SU-DHL-6 (cell line): ENCODE results near the gene TMEM42.

ENCODE experiments used
- EZH2phosphoT487 ChIP-seq: fragments of 200-600 bp; sonication (generic), shearing (Covaris generic); conservative IDR thresholded peaks from 2 replicates; pipeline ENCODE4 v1.6.1; 2018; ENCODE audit warnings: mild to moderate bottlenecking, antibody characterized with exemption, low read length, moderate library complexity, mixed read lengths
- TF ChIP-seq, protein P1 (sequence below): fragments of 200-600 bp; sonication (generic); IDR thresholded peaks from one replicate; pipeline ENCODE4 v1.5.1; 2017; ENCODE audit warnings: antibody characterized with exemption, mild to moderate bottlenecking, low read length, moderate library complexity; ENCODE audit not compliant: insufficient read depth, poor library complexity, severe bottlenecking

DNA sequence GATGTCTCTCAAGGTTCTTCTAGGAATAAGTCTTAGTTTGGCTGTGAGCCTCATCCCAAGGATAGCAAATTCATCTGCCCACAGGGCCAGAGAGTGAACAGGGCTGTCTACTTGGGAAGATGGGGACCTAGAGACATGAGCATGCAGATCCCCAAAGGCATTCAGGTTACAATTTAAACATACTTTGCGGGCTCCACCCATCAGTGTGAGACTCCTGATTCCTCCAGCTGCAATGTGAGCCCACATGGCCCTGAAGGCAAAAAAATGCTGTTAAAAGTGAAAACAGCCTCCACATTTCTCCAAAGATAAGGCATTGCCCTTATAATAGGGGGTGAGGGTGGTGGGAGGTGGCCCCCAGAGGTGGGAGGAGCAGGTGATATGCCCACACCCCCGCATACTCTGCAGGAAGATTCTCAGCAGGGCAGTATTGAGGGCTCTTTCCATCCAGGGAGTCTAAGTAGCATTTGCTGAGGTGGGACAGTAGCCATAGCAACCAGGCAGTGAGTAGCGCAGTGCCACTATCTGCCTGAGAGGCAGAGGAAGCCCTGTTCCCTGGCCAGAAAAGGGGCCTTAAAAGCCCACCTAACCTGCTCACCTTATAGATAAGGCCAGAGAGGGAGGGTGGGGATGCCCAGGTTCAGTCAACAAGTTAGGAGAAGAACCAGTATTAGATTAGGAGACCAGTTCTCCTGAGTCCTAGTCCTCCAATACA is 43.9 kb downstream of the TMEM42 start:
- TF ChIP-seq, protein P1, sequence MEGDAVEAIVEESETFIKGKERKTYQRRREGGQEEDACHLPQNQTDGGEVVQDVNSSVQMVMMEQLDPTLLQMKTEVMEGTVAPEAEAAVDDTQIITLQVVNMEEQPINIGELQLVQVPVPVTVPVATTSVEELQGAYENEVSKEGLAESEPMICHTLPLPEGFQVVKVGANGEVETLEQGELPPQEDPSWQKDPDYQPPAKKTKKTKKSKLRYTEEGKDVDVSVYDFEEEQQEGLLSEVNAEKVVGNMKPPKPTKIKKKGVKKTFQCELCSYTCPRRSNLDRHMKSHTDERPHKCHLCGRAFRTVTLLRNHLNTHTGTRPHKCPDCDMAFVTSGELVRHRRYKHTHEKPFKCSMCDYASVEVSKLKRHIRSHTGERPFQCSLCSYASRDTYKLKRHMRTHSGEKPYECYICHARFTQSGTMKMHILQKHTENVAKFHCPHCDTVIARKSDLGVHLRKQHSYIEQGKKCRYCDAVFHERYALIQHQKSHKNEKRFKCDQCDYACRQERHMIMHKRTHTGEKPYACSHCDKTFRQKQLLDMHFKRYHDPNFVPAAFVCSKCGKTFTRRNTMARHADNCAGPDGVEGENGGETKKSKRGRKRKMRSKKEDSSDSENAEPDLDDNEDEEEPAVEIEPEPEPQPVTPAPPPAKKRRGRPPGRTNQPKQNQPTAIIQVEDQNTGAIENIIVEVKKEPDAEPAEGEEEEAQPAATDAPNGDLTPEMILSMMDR, result no peak
- no peak for TF ChIP-seq EZH2phosphoT487
